ENCODE results near the gene HDAC9. TPM values are rescaled to one million over a fixed set of nuclear protein-coding genes. Genes with fewer than 3 reads are reported as not detected.

Gene HDAC9
- polyA plus RNA-seq, 3 donors, result 41.7 to 51.2 (median 44.2) TPM

DNA sequence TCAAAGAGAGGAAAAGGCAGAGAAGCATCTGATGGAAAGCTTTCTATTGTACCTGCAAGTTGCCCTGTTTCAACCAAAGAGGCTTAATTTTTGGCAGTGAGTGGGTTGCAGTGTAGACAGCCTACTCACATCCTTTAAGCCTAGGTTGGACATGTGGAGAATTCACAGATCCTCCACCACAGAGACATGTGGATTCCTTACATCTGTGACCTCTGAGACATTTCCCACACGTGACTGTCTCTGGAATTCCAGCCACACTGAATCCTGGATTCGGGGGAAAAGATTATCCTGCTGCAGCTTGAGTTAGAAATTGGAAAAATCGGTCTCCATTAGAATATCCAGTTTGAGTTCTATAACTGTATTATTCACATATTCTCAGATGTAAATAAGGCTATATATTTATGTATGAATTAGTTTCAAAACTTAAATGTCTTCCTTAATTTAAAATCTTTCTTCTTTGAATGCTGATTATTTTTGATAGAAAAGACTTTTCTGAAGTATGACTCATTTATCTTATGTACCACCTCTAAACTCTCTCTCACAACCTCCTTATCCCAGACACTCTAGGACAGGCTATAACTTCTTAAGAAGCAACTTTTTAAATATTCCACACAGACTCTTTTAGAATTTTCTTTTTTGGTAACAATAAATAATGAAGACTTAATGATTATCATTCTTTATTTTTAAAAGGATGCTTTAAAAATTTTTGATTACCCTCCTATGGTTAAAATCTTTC lies 498.6 kb downstream of the HDAC9 start:
- Mint-ChIP-seq H3K4me1 (no peaks in the 10 kb centered on the region), H3K36me3 (no peaks in the 10 kb centered on the region), H3K27me3 (ENCODE audit: low read depth in 3 of 3) (no peaks in the 10 kb centered on the region), H3K9me3 (peaks cover 2 to 21% (median 10%) of the 10 kb centered on the region in 7 donors), H3K4me3 (no peak overlapping the region), H3K27ac (no peak overlapping the region)
- Histone ChIP-seq H3K9ac (ENCODE audit: insufficient read depth, low read length, poor library complexity, severe bottlenecking) (no peak overlapping the region), H3K4me2 (replicated peaks; ENCODE audit: extremely low read depth, low read length, poor library complexity, severe bottlenecking) (no peak overlapping the region), H3K27ac (ENCODE audit: low read depth in 1 of 2, low read length in 2 of 2) (no peak overlapping the region), H3K9me3 (replicated peaks in 1 of 2; ENCODE audit: control insufficient read depth in 1 of 2, insufficient read depth in 1 of 2, low read length in 2 of 2) (peaks cover 0 to 6% of the 10 kb centered on the region in 2 donors), H3K4me1 (ENCODE audit: control insufficient read depth in 1 of 2, insufficient read depth in 2 of 2, low read length in 2 of 2) (no peaks in the 10 kb centered on the region), H3K79me2 (ENCODE audit: insufficient read depth, low read length) (no peaks in the 10 kb centered on the region), H3K36me3 (replicated peaks in 1 of 2; ENCODE audit: control insufficient read depth in 1 of 2, insufficient read depth in 2 of 2, low read length in 2 of 2) (no peaks in the 10 kb centered on the region), H2AFZ (ENCODE audit: insufficient read depth, low read depth, low read length, poor library complexity, severe bottlenecking) (no peak overlapping the region), H3K27me3 (ENCODE audit: control insufficient read depth in 2 of 2, insufficient read depth in 2 of 2, low read length in 2 of 2) (no peaks in the 10 kb centered on the region), H3K4me3 (replicated peaks in 1 of 3; ENCODE audit: low read depth in 2 of 3, low read length in 3 of 3) (no peak overlapping the region), H4K20me1 (ENCODE audit: insufficient read depth, low read length) (no peaks in the 10 kb centered on the region)
- TF ChIP-seq, protein P1, sequence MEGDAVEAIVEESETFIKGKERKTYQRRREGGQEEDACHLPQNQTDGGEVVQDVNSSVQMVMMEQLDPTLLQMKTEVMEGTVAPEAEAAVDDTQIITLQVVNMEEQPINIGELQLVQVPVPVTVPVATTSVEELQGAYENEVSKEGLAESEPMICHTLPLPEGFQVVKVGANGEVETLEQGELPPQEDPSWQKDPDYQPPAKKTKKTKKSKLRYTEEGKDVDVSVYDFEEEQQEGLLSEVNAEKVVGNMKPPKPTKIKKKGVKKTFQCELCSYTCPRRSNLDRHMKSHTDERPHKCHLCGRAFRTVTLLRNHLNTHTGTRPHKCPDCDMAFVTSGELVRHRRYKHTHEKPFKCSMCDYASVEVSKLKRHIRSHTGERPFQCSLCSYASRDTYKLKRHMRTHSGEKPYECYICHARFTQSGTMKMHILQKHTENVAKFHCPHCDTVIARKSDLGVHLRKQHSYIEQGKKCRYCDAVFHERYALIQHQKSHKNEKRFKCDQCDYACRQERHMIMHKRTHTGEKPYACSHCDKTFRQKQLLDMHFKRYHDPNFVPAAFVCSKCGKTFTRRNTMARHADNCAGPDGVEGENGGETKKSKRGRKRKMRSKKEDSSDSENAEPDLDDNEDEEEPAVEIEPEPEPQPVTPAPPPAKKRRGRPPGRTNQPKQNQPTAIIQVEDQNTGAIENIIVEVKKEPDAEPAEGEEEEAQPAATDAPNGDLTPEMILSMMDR (IDR thresholded peaks at IDR 0.05), result no peak
- no peak for DNase-seq
- intact Hi-C loops (cut with micrococcal nuclease), result no loop called here
- WGBS (ENCODE audit: insufficient coverage), result no CpG with 5 or more reads among the region's 3 CpGs

DNA sequence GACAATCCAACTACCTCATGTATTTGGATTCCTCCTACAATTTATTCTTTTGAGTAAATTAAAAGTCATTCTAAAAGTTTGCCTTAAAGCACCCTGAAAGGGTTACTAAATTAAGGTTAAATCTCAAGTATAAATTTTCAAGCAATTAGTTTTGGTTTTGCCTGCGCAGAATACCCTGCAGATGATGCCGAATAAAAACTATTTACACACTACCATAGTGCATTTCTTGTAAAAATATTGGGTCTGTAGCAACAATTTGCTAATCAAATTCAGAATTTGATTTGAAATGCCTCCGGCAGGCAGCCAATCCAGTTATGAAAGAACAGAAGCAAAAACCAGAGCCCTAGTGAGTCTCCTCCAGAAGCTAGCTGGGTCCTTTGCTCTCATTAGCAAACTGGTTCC lies 499.7 kb downstream of the HDAC9 start:
- H3K9me3 Mint-ChIP-seq, result peaks cover 0 to 20% (median 8%) of the 10 kb centered on the region in 7 donors
- no peak overlapping the region for H3K4me3 ChIP-seq (replicated peaks in 1 of 3; ENCODE audit: low read depth in 2 of 3, low read length in 3 of 3)
- H3K9ac ChIP-seq (ENCODE audit: insufficient read depth, low read length, poor library complexity, severe bottlenecking), result no peak overlapping the region
- TF ChIP-seq, protein P1 (IDR thresholded peaks at IDR 0.05), result no peak
- no peak overlapping the region for H3K4me3 Mint-ChIP-seq
- peaks cover 0 to 6% of the 10 kb centered on the region in 2 donors for H3K9me3 ChIP-seq (replicated peaks in 1 of 2; ENCODE audit: control insufficient read depth in 1 of 2, insufficient read depth in 1 of 2, low read length in 2 of 2)
- H4K20me1 ChIP-seq (ENCODE audit: insufficient read depth, low read length), result no peaks in the 10 kb centered on the region
- WGBS (ENCODE audit: insufficient coverage), result no CpG with 5 or more reads among the region's 3 CpGs
- H3K27me3 ChIP-seq (ENCODE audit: control insufficient read depth in 2 of 2, insufficient read depth in 2 of 2, low read length in 2 of 2), result no peaks in the 10 kb centered on the region
- H3K79me2 ChIP-seq (ENCODE audit: insufficient read depth, low read length), result no peaks in the 10 kb centered on the region
- no peak for DNase-seq
- H3K4me2 ChIP-seq (replicated peaks; ENCODE audit: extremely low read depth, low read length, poor library complexity, severe bottlenecking), result no peak overlapping the region
- no peaks in the 10 kb centered on the region for H3K4me1 ChIP-seq (ENCODE audit: control insufficient read depth in 1 of 2, insufficient read depth in 2 of 2, low read length in 2 of 2)
- H3K27me3 Mint-ChIP-seq (ENCODE audit: low read depth in 3 of 3), result no peaks in the 10 kb centered on the region
- intact Hi-C loops (cut with micrococcal nuclease), result no loop called here
- no peak overlapping the region for H3K27ac Mint-ChIP-seq
- no peaks in the 10 kb centered on the region for H3K4me1 Mint-ChIP-seq
- H2AFZ ChIP-seq (ENCODE audit: insufficient read depth, low read depth, low read length, poor library complexity, severe bottlenecking), result no peak overlapping the region
- no peaks in the 10 kb centered on the region for H3K36me3 Mint-ChIP-seq
- no peaks in the 10 kb centered on the region for H3K36me3 ChIP-seq (replicated peaks in 1 of 2; ENCODE audit: control insufficient read depth in 1 of 2, insufficient read depth in 2 of 2, low read length in 2 of 2)
- H3K27ac ChIP-seq (ENCODE audit: low read depth in 1 of 2, low read length in 2 of 2), result no peak overlapping the region
